ENCODE measurements around the gene COL4A5. TPM values are rescaled to one million over a fixed set of nuclear protein-coding genes. Genes with fewer than 3 reads are reported as not detected.
"Not testable (repeated sequence)": the region's sequence is repeated elsewhere in the genome, so short reads cannot be mapped to it uniquely, and the experiment has no call there.

The COL4A5 gene
- total RNA-seq (2014; rRNA removed; shearing (Covaris generic)), result 56.6 and 83.8 TPM in 2 replicates

DNA sequence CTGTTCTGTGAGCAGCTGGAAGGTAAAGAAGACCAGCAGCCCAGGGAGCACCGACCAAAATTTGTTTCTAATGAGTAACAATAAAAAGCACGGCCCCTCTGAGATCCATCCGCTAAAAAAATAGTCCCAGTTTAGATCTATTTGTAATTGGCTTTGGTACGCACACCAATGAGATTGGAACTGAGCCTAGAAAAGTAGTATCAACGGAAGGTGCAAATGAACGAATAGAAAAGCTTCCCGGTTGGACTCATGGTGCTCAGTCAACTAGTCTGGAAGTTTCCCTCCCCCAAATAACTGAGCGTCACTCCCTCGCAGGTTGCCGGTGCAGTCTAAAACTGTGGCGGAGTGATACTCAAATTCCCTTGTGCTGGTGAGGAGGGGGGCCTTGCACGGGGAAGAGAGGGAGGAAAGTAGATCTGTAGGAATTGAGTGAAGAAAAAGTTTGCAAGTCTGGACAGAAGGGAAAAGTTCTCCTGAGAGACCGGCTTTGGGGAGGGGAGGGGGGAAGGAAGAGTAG, at the start of gene COL4A5:
COL4A5 (plus strand) TSS at position 413 of the 517 bp plus-strand sequence. CDS start 288 bp downstream, outside the sequence.
- Histone ChIP-seq H3K4me3 (ENCODE audit: insufficient read depth, low read depth, low read length) (peak within 1 kb of the TSS; percentile 71), H3K27me3 (ENCODE audit: control insufficient read depth, insufficient read depth, low read length) (peaks cover 7% of the 10 kb centered on the region), H3K36me3 (replicated peaks; ENCODE audit: control insufficient read depth, insufficient read depth, low read length) (no peaks in the 10 kb centered on the region)
- peak; percentile 71 for DNase-seq

DNA sequence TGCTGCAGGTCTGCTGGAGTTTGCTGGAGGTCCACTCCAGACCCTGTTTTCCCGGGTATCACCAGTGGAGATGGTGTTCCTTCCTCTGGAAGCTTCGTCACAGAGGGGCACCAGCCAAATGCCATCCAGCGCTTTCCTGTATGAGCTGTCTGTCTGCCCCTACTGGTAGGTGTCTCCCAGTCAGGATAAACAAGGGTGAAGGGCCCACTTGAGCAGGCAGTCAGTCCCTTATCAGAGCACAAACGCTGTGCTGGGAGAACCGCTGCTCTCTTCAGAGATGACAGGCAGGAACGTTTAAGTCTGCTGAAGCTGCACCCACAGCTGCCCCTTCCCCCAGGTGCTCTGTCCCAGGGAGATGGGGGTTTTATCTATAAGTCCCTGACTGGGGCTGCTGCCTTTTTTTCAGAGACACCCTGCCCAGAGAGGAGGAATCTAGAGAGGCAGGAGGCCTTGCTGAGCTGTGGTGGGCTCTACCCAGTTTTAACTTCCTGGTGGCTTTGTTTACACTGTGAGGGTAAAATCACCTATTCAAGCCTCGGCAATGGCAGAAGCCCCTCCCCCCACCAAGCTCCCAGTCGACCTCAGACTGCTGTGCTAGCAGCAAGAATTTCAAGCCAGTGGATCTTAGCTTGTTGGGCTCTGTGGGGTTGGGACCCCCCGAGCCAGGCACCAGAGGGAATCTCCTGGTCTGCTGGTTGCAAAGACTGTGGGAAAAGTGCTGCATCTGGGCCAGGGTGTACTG, 48.5 kb upstream of the COL4A5 start:
- H3K36me3 ChIP-seq (replicated peaks; ENCODE audit: control insufficient read depth, insufficient read depth, low read length); H3K27me3 ChIP-seq (ENCODE audit: control insufficient read depth, insufficient read depth, low read length); H3K4me3 ChIP-seq (ENCODE audit: insufficient read depth, low read depth, low read length); DNase-seq: not testable (repeated sequence)

DNA sequence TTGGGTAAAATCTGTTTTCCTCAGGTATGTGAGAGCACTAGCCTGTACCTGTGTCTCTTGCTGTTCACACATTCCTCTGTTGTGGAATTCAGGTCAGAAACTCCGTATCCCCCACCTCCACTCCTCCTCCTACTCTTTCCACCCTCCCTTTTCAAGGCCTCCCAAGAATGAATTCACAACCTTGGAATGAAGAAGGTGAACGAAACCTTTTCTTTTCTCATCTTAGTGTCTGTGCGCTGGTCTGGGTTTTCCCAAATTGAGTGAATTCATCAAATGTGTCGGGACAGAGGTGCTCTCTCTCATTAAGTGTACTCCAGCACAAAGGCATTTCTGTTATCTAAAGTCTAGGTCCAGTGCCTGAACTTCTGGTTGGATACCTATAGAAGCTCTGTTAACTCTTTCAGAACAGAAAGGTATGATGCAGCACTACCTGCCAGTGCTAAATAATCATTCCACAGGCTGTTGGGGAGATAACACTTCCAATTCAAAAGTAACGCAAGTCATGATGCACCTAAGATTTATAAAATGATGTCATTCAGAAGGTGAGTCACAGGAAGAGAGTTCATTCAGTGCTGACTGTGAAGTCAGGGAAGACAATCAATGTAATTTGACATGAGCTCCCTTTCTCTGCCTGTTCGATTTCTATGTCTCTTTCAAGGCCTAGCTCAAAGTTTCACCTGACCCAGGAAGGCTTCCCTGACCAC, 43.3 kb upstream of the COL4A5 start:
- DNase-seq, result peak; percentile 28
- H3K36me3 ChIP-seq (replicated peaks; ENCODE audit: control insufficient read depth, insufficient read depth, low read length), result no peaks in the 10 kb centered on the region
- H3K4me3 ChIP-seq (ENCODE audit: insufficient read depth, low read depth, low read length), result no peak overlapping the region
- no peaks in the 10 kb centered on the region; the same call in 1 of the 2 replicates for H3K27me3 ChIP-seq (ENCODE audit: control insufficient read depth, insufficient read depth, low read length)

DNA sequence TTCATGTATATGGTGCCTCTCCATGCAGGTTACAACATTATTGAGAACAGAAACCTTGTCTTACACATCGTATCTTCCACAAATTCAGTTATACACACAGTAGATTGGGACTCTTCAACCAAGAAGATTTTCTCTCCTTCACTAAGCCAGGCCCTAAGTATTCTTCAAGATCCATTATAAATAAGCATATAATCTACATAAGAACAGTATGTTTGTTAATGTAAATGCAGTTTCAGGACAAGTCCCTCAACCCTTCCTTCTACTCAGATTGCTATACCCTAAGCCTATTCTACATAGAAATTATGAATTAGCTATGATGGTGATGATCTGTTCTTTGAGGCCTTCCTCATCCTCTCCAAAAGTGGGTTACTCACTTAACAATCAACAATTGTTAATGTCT, 42.7 kb upstream of the COL4A5 start:
- DNase-seq, result no peak
- no peaks in the 10 kb centered on the region; the same call in 1 of the 2 replicates for H3K27me3 ChIP-seq (ENCODE audit: control insufficient read depth, insufficient read depth, low read length)
- H3K36me3 ChIP-seq (replicated peaks; ENCODE audit: control insufficient read depth, insufficient read depth, low read length), result no peaks in the 10 kb centered on the region
- no peak overlapping the region for H3K4me3 ChIP-seq (ENCODE audit: insufficient read depth, low read depth, low read length)

DNA sequence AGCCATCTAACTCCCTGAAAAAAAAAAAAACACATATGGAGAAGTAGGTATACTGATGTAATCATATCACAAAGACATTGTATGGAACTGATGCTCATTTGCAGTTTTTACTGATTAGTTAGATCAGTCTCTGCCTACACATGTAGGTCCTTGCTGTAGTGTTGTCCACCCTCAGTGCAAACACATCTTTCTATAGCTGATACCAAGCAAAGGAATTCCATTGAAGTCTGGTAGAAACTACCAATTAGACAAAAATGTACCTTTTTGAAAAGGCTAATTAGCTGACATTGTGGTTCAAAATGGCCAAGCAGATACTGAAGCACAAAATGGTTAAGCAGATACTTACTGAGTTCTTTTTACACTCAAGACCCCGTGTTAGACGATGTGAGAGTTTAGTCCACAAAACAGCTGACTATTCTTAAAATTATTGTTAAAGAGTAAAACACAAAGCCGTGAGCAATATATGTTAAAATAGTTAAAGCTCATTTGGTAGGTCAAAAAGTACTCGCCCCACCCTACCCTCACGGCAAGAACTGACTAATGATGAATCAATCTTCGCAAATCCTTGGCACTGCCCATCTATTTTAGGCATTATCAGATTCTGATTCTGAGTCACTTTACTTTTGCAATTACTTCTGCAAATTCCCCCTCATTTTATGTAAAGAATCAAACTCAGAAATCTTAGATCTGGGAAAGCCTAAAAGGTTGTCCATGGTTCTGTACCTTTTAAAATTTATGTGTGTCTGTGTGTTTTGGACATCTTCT, 41.8 kb upstream of the COL4A5 start:
- no peak overlapping the region for H3K4me3 ChIP-seq (ENCODE audit: insufficient read depth, low read depth, low read length)
- no peaks in the 10 kb centered on the region; the same call in 1 of the 2 replicates for H3K27me3 ChIP-seq (ENCODE audit: control insufficient read depth, insufficient read depth, low read length)
- no peak for DNase-seq

DNA sequence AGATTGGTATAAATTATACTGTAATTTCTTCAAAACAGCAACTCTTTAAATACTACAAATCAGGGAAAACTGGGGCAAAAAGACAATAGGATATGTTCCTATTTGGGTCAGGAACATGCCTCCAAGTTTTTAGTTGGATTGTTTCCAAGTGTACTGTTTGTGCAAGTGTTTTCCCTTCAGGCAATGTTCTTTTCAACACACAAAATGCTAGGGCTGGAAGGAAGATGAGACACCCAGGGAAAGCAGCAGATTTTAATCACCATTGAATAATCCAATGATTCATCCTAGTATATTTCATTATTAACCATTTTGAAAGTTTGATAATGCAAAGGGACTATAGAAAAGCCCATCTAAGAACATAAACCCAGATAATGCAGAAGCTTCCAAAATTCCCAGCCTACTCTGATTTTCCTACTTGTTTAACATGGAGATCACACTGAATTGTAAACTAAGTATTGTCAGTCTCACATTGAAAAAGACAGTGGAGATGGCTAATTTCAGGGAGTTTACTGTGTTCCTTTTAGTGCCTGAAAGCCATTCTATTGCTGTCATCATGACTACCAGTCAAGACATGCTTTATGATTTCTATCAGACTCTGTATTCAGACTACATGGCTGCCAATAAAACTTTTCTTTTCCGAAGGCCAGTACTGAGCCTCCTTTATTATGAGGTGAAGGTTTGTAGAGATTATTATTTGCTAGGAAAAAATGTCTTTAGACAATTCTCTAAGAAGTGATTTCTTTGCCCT, 40.0 kb upstream of the COL4A5 start:
- H3K4me3 ChIP-seq (ENCODE audit: insufficient read depth, low read depth, low read length), result no peak overlapping the region

More for the DNA sequence above, 41.8 kb upstream of the COL4A5 start:
- no peaks in the 10 kb centered on the region for H3K36me3 ChIP-seq (replicated peaks; ENCODE audit: control insufficient read depth, insufficient read depth, low read length)

DNA sequence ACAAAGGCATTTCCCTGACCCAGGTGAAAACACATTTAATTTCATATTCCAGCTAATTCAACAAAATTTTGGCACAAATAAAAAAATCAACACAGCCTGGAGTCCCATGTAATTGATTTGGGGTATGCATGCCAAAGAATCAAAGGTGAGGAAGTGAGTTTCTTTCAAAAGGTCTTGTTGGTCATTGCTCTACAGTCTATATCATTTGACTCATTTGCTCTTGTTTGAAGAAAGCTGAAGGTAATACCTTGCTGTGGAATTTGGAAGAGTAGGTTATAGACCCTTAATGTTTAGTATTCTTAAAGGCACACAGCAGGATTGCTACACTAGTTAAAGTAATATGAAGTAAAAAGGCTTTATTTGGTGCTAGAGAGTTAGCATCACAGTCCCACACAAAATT, 26.9 kb upstream of the COL4A5 start:
- no peaks in the 10 kb centered on the region for H3K36me3 ChIP-seq (replicated peaks; ENCODE audit: control insufficient read depth, insufficient read depth, low read length)
- no peaks in the 10 kb centered on the region for H3K27me3 ChIP-seq (ENCODE audit: control insufficient read depth, insufficient read depth, low read length)
- H3K4me3 ChIP-seq (ENCODE audit: insufficient read depth, low read depth, low read length), result no peak overlapping the region
- DNase-seq, result no peak

More for the DNA sequence above, 40.0 kb upstream of the COL4A5 start:
- H3K27me3 ChIP-seq (ENCODE audit: control insufficient read depth, insufficient read depth, low read length), result no peaks in the 10 kb centered on the region; the same call in 1 of the 2 replicates
- no peaks in the 10 kb centered on the region for H3K36me3 ChIP-seq (replicated peaks; ENCODE audit: control insufficient read depth, insufficient read depth, low read length)
- no peak for DNase-seq

DNA sequence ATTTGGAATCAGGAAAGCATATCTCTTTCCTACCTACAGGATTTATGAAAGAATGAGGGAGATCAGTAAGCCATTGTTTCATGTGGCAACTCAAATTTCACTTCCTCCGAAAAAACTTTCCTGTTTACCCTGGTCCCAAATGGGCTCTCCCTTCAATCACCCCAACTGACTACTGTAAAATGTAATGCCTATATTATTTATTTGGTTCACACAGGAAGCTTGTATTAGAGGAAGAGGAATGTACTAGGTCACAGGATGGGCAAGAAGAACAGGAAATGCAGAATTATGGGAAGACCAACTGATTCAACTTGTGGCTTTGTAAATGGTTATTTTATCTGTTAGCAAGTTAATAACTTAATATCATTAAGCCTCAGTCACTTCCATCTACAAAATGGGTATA, 24.5 kb upstream of the COL4A5 start:
- Histone ChIP-seq H3K36me3 (replicated peaks; ENCODE audit: control insufficient read depth, insufficient read depth, low read length) (no peaks in the 10 kb centered on the region), H3K27me3 (ENCODE audit: control insufficient read depth, insufficient read depth, low read length) (no peaks in the 10 kb centered on the region), H3K4me3 (ENCODE audit: insufficient read depth, low read depth, low read length) (no peak overlapping the region)
- DNase-seq, result no peak

DNA sequence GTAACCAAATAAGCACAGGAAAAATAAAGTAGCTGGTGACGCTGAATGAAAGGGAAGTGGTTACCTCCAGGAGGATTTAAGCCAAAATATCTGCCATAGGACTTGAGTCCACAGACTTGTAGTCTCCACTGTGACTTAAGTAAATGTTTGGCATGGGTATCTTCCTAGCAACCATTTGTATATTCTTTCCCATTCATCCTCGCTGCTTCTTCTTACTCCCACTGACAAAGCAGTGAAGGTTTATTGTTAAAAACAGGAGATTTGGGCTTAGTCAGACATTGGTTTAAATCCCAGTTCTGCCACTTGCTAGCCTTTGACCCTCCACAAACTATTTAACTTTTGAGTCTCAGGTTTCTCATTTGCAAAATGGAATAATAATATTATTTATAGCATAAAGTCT, 23.7 kb upstream of the COL4A5 start:
- DNase-seq, result no peak
- Histone ChIP-seq H3K27me3 (ENCODE audit: control insufficient read depth, insufficient read depth, low read length) (no peaks in the 10 kb centered on the region), H3K36me3 (replicated peaks; ENCODE audit: control insufficient read depth, insufficient read depth, low read length) (no peaks in the 10 kb centered on the region), H3K4me3 (ENCODE audit: insufficient read depth, low read depth, low read length) (no peak overlapping the region)

DNA sequence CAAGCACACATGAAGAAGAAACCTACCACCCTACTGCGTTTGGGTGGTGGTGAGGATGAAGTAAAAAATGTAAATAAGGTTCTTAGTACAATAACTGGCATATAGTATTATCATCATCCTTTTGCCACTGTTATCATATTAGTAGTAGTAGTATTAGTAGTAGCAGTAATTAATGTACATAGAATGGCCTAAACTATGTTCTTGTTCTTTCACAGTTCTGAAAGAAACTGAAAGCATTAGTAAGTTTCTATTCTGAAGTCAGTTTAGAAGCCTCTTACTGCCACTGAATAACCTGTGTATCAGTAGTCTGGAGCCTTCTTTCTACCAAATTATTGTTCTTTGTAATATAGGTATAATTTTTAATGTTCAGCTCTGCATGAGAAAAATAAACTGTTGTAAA, 22.4 kb upstream of the COL4A5 start:
- H3K36me3 ChIP-seq (replicated peaks; ENCODE audit: control insufficient read depth, insufficient read depth, low read length), result no peaks in the 10 kb centered on the region
- no peaks in the 10 kb centered on the region for H3K27me3 ChIP-seq (ENCODE audit: control insufficient read depth, insufficient read depth, low read length)
- H3K4me3 ChIP-seq (ENCODE audit: insufficient read depth, low read depth, low read length), result no peak overlapping the region
- no peak for DNase-seq

DNA sequence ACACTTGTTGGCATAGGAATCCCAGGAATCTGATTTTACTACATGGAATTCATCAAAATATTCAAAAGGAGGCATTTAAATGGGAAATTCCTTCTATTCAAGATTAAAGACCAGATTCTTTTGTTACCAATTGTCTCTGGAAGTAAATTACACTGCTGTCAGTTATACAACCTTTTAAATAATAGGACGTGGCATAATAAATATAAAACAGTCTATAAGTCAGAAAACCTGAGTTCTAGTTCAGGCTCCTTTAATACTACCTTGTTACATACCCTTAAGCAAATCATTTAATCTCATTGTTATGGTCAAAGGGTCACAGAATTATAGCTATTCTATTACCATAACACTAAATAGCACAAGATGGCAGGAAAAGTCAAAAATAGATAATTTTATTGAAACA, 20.2 kb upstream of the COL4A5 start:
- Histone ChIP-seq H3K36me3 (replicated peaks; ENCODE audit: control insufficient read depth, insufficient read depth, low read length) (no peaks in the 10 kb centered on the region), H3K27me3 (ENCODE audit: control insufficient read depth, insufficient read depth, low read length) (no peaks in the 10 kb centered on the region), H3K4me3 (ENCODE audit: insufficient read depth, low read depth, low read length) (no peak overlapping the region)
- no peak for DNase-seq

DNA sequence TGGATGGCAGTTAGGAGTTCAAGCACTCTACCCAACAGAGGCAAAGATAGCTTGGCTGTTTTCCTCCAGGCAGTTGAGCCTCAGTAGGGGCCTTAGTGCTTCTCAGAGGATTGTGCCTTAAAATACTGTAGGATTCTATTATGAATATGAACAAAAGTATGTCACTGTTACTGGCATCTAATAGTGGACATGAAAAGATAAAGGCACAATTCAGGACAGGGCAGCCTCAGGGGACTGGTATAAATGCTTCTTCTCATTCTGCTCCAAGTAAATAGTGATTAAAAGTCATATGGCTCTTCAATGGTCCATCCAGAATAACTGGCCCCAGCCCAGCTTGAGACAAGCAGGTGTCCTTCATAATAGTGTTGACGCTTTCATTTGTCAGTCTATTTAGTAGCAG, 19.2 kb upstream of the COL4A5 start:
- no peak overlapping the region for H3K4me3 ChIP-seq (ENCODE audit: insufficient read depth, low read depth, low read length)
- no peaks in the 10 kb centered on the region for H3K36me3 ChIP-seq (replicated peaks; ENCODE audit: control insufficient read depth, insufficient read depth, low read length)
- no peaks in the 10 kb centered on the region for H3K27me3 ChIP-seq (ENCODE audit: control insufficient read depth, insufficient read depth, low read length)
- DNase-seq, result no peak

DNA sequence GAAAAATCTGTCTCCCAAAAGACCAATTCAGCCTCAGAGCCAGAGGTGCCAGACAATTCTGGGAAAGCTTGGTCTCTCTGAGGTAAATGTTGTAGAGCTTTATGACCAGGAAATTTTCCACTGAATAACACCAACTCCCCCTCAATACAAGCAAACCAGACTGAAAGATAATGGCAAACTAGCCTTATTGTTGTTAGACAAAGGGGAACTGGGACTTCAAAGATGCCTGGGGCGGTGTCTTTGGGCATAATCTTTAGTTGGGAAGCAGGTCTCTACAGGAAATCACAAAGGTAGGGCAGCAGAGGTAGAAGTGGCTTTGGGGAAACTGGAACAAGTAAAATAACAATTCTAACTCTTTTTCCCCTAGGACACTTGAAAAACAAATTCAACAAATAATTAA, 13.4 kb upstream of the COL4A5 start:
- H3K4me3 ChIP-seq (ENCODE audit: insufficient read depth, low read depth, low read length), result no peak overlapping the region

DNA sequence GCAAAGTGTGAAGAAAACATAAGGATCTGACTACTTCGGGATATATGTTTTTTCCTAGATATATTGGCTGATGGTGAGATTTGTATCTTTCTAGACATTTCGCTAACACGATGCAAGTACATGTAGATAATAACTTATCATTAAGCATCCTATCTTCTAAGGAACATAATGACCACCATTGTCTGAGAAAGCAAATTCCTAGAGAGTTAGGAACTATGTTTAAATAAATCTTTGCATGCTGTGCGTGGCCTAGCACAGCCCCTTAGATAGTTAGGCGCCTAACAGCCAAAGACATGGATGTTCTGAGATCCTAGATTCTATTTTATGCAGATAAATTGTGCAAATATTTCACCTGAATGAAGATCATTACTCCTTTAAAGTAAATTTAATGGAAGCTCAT, 4.4 kb upstream of the COL4A5 start:
- no peak for DNase-seq
- Histone ChIP-seq H3K36me3 (replicated peaks; ENCODE audit: control insufficient read depth, insufficient read depth, low read length) (no peaks in the 10 kb centered on the region), H3K27me3 (ENCODE audit: control insufficient read depth, insufficient read depth, low read length) (peaks cover 7% of the 10 kb centered on the region), H3K4me3 (ENCODE audit: insufficient read depth, low read depth, low read length) (no peak overlapping the region)

More for the DNA sequence above, 13.4 kb upstream of the COL4A5 start:
- H3K36me3 ChIP-seq (replicated peaks; ENCODE audit: control insufficient read depth, insufficient read depth, low read length), result no peaks in the 10 kb centered on the region
- DNase-seq, result peak; percentile 8
- H3K27me3 ChIP-seq (ENCODE audit: control insufficient read depth, insufficient read depth, low read length), result no peaks in the 10 kb centered on the region; the same call in 1 of the 2 replicates
